HepG2 (cell line): Measurements from ENCODE around the gene FUT1. TPM values are rescaled to one million over a fixed set of nuclear protein-coding genes. Genes with fewer than 3 reads are reported as not detected.

Experiments used
- EP300 ChIP-seq, 3 experiments: sonication (generic) in 1 of 3; formaldehyde crosslinking in 1 of 3; IDR thresholded peaks; 2 replicates each; pipeline versions ENCODE4 v1.5.1 to v1.6.1; 2011 to 2020; ENCODE audit warnings: low read depth in 2 of 3, low read length in 2 of 3, borderline replicate concordance in 1 of 3, improper control_type of control experiment in 1 of 3, mild to moderate bottlenecking in 1 of 3, missing genetic modification reagents in 1 of 3, moderate library complexity in 1 of 3
- ERF ChIP-seq: IDR thresholded peaks from 2 replicates; pipeline ENCODE4 v1.6.1; 2018; ENCODE audit warnings: missing biosample characterization, missing genetic modification reagents
- FOSL1 ChIP-seq: sonication (generic); formaldehyde crosslinking; IDR thresholded peaks from 2 replicates; pipeline ENCODE4 v1.9.0; 2021; ENCODE audit warnings: missing genetic modification reagents, borderline replicate concordance
- ISL2 ChIP-seq: sonication (generic); formaldehyde crosslinking; IDR thresholded peaks from 2 replicates; pipeline ENCODE4 v1.5.0; 2020; ENCODE audit warnings: missing genetic modification reagents
- MED1 ChIP-seq: sonication (generic); formaldehyde crosslinking; IDR thresholded peaks from 2 replicates; pipeline ENCODE4 v1.4.0; 2020; ENCODE audit warnings: missing genetic modification reagents
- NR2C2 ChIP-seq: sonication (generic); formaldehyde crosslinking; IDR thresholded peaks from 2 replicates; pipeline ENCODE4 v1.4.0; 2020; ENCODE audit warnings: missing genetic modification reagents, mild to moderate bottlenecking, moderate library complexity, borderline replicate concordance
- NR2F6 ChIP-seq, 2 experiments: IDR thresholded peaks; 2 replicates each; pipeline ENCODE4 v1.6.1; 2016; ENCODE audit warnings: antibody characterized with exemption in 1 of 2, mild to moderate bottlenecking in 1 of 2
- RARA ChIP-seq: IDR thresholded peaks from 2 replicates; pipeline ENCODE4 v1.6.1; 2016; ENCODE audit warnings: missing genetic modification reagents, missing compliant biosample characterization
- RXRA ChIP-seq: sonication (generic); formaldehyde crosslinking; IDR thresholded peaks from 2 replicates; pipeline ENCODE4 v1.5.1; 2020; ENCODE audit warnings: missing genetic modification reagents
- SALL1 ChIP-seq: sonication (generic); formaldehyde crosslinking; IDR thresholded peaks from 2 replicates; pipeline ENCODE4 v1.8.0; 2022; ENCODE audit warnings: mild to moderate bottlenecking, missing genetic modification reagents
- SP140L ChIP-seq: sonication (generic); formaldehyde crosslinking; IDR thresholded peaks from 2 replicates; pipeline ENCODE4 v1.4.0; 2020; ENCODE audit warnings: missing genetic modification reagents, borderline replicate concordance
- TAF1 ChIP-seq: sonication (generic); formaldehyde crosslinking; IDR thresholded peaks from 2 replicates; pipeline ENCODE4 v1.4.0; 2020; ENCODE audit warnings: missing genetic modification reagents
- TBX2 ChIP-seq: sonication (generic); formaldehyde crosslinking; IDR thresholded peaks from 2 replicates; pipeline ENCODE4 v1.5.0; 2020; ENCODE audit warnings: missing genetic modification reagents, mild to moderate bottlenecking, borderline replicate concordance
- TCF7 ChIP-seq: sonication (generic); IDR thresholded peaks from 2 replicates; pipeline ENCODE4 v1.6.1; 2016; ENCODE audit warnings: antibody characterized with exemption, low read depth
- U2AF1 ChIP-seq: fragments of 200-400 bp; formaldehyde crosslinking; optimal IDR thresholded peaks from 2 replicates; pipeline ENCODE3; 2017; ENCODE audit warnings: mild to moderate bottlenecking, low read depth, low read length
- ZFX ChIP-seq: sonication (generic); formaldehyde crosslinking; IDR thresholded peaks from 2 replicates; pipeline ENCODE4 v1.4.0; 2020; ENCODE audit warnings: mild to moderate bottlenecking, low read depth, missing genetic modification reagents, moderate library complexity
- ZFY ChIP-seq: sonication (generic); formaldehyde crosslinking; IDR thresholded peaks from 2 replicates; pipeline ENCODE4 v1.4.0; 2020; ENCODE audit warnings: missing genetic modification reagents
- ZNF180 ChIP-seq: sonication (generic); formaldehyde crosslinking; IDR thresholded peaks from 2 replicates; pipeline ENCODE4 v1.4.0; 2020; ENCODE audit warnings: low read depth, missing genetic modification reagents, borderline replicate concordance
- ZNF264 ChIP-seq: sonication (generic); formaldehyde crosslinking; IDR thresholded peaks from 2 replicates; pipeline ENCODE4 v1.4.0; 2020; ENCODE audit warnings: missing genetic modification reagents
- ZNF326 ChIP-seq: sonication (generic); formaldehyde crosslinking; IDR thresholded peaks from 2 replicates; pipeline ENCODE4 v1.4.0; 2020; ENCODE audit warnings: missing genetic modification reagents, borderline replicate concordance
- ZNF331 ChIP-seq: sonication (generic); formaldehyde crosslinking; IDR thresholded peaks from 2 replicates; pipeline ENCODE4 v1.4.0; 2020; ENCODE audit warnings: missing genetic modification reagents
- ZNF335 ChIP-seq: sonication (generic); formaldehyde crosslinking; IDR thresholded peaks from 2 replicates; pipeline ENCODE4 v1.4.0; 2020; ENCODE audit warnings: missing genetic modification reagents
- ZNF460 ChIP-seq: sonication (generic); formaldehyde crosslinking; IDR thresholded peaks from 2 replicates; pipeline ENCODE4 v1.5.1; 2020; ENCODE audit warnings: missing genetic modification reagents, mild to moderate bottlenecking, borderline replicate concordance
- ZNF614 ChIP-seq: IDR thresholded peaks from 2 replicates; pipeline ENCODE4 v1.6.1; 2018; ENCODE audit warnings: missing biosample characterization, missing genetic modification reagents, inconsistent platforms, borderline replicate concordance
- ZNF749 ChIP-seq: sonication (generic); formaldehyde crosslinking; IDR thresholded peaks from 2 replicates; pipeline ENCODE4 v1.8.0; 2022; ENCODE audit warnings: mild to moderate bottlenecking, missing genetic modification reagents, moderate library complexity, borderline replicate concordance
- ZSCAN31 ChIP-seq: sonication (generic); formaldehyde crosslinking; IDR thresholded peaks from 2 replicates; pipeline ENCODE4 v1.5.0; 2020; ENCODE audit warnings: low read depth, mild to moderate bottlenecking, missing genetic modification reagents
- polyA plus RNA-seq, 8 experiments: library from polyadenylated mRNA; depleted of rRNA in 3 of 8; stranded (reverse) in 7 of 8; unstranded in 1 of 8; fragments of >200 nt; fragmentation: Illumina TruSeq in 4 of 8; extraction: Trizol in 4 of 8; gene quantifications; 2 replicates each; pipeline versions ENCODE4 v1.2.1 to v1.2.3, GENCODE V29; 2011 to 2016; ENCODE audit warnings: low read depth in 4 of 8, missing spikeins in 1 of 8, mixed read lengths in 1 of 8; ENCODE audit not compliant: insufficient read depth in 1 of 8
- total RNA-seq, 5 experiments: library from RNA; depleted of rRNA; stranded (reverse); fragments of >200 nt; fragmentation: Illumina TruSeq; extraction: Trizol; gene quantifications; 2 replicates each; pipeline ENCODE4 v1.2.3, GENCODE V29; 2016; ENCODE audit warnings: low read depth in 1 of 5
- TF ChIP-seq, protein P1 (sequence below): IDR thresholded peaks from 2 replicates; pipeline ENCODE4 v1.6.1; 2016; ENCODE audit warnings: missing genetic modification reagents, missing compliant biosample characterization
- TF ChIP-seq, protein P2 (sequence below), 2 experiments: sonication (generic) in 1 of 2; formaldehyde crosslinking in 1 of 2; IDR thresholded peaks; 2 replicates each; pipeline versions ENCODE4 v1.4.0 to v1.6.1; 2018 to 2020; ENCODE audit warnings: missing genetic modification reagents in 2 of 2, borderline replicate concordance in 1 of 2, low read depth in 1 of 2, mild to moderate bottlenecking in 1 of 2, missing biosample characterization in 1 of 2

FUT1 gene
- total and polyA plus RNA-seq, 2 of the 13 experiments (the other 11 are each of a cell fraction or from before 2014, with no cell fraction given): 0.07 to 1.1 TPM

DNA sequence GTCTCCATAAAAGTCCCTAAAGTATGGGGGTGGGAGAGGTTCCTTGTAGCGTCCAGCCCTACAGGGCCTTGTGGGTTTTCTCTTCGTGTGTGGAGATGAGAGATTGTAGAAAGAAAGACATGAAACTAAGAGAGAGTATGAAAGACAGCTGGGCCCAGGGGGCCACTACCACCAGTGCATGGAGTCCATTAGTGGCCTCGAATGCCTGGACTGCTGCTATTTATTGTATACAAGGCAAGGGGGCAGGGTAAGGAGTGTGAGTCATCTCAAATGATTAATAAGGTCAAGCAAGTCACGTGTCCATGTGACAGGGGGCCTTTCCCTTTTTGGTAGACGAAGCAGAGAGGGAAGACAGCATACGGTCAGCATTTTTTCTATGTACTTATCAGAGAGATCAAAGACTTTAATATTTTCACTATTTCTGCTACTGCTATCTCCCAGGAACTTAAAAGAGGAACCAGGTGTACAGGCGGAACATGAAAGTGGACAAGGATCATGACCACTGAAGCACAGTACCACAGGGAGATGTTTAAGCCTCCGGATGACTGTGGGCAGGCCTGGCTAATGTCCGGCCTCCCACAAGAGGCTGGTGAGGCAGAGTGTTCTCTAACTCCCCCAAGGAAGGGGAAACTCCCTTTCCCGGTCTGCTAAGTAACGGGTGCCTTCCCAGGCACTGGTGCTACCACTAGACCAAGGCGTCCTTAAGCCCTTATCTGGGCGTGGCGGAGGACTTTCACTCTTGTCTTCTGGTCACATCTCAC, 28.4 kb upstream of the FUT1 start (continued):
- TF ChIP-seq ZSCAN31 (no peak), FOSL1 (peak; percentile 65; the same call in 1 of the 2 replicates), ZNF180 (CRISPR knock-in tag) (no peak), SP140L (CRISPR knock-in tag) (no peak), TBX2 (CRISPR knock-in tag) (peak; percentile 32; the same call in 1 of the 2 replicates), ZNF749 (CRISPR knock-in tag) (no peak), MED1 (CRISPR knock-in tag) (peak; percentile 63), TCF7 (peak; percentile 72), ZNF614 (CRISPR knock-in tag) (peak; percentile 39; the same call in 1 of the 2 replicates), RARA (CRISPR knock-in tag) (peak; percentile 46; the same call in 1 of the 2 replicates), ZNF331 (CRISPR knock-in tag) (0 out of 2 replicates have a peak, but pooled peaks have one; percentile 18), ZFY (CRISPR knock-in tag) (0 out of 2 replicates have a peak, but pooled peaks have one; percentile 24), NR2F6 (IDR thresholded peaks at IDR 0.05) (peak; percentile 50; the same call in 1 of the 2 replicates), NR2F6 (CRISPR knock-in tag; IDR thresholded peaks at IDR 0.05) (peak; percentile 53), ZNF460 (CRISPR knock-in tag) (no peak), ERF (CRISPR knock-in tag) (peak; percentile 19; the same call in 1 of the 2 replicates), NR2C2 (CRISPR knock-in tag) (0 out of 2 replicates have a peak, but pooled peaks have one; percentile 28), RXRA (CRISPR knock-in tag) (no peak), TAF1 (peak; percentile 19; the same call in 1 of the 2 replicates), ZFX (peak; percentile 43; the same call in 1 of the 2 replicates), EP300 (IDR thresholded peaks at IDR 0.05; ENCODE audit: low read depth in 2 of 2, low read length in 2 of 2) (peak in 1 of 2 experiments; percentile 15; a peak in 1 of 4 replicates), EP300 (CRISPR knock-in tag; IDR thresholded peaks at IDR 0.05; ENCODE audit: borderline replicate concordance) (peak; percentile 32; the same call in 1 of the 2 replicates), ZNF326 (no peak), SALL1 (CRISPR knock-in tag) (0 out of 2 replicates have a peak, but pooled peaks have one; percentile 30), ZNF264 (CRISPR knock-in tag) (peak; percentile 88), ZNF335 (CRISPR knock-in tag) (0 out of 2 replicates have a peak, but pooled peaks have one; percentile 34), ISL2 (CRISPR knock-in tag) (0 out of 2 replicates have a peak, but pooled peaks have one; percentile 39), U2AF1 (no peak)
- TF ChIP-seq, protein P1, sequence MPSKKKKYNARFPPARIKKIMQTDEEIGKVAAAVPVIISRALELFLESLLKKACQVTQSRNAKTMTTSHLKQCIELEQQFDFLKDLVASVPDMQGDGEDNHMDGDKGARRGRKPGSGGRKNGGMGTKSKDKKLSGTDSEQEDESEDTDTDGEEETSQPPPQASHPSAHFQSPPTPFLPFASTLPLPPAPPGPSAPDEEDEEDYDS (CRISPR knock-in tag): peak; percentile 68
- TF ChIP-seq, protein P2, sequence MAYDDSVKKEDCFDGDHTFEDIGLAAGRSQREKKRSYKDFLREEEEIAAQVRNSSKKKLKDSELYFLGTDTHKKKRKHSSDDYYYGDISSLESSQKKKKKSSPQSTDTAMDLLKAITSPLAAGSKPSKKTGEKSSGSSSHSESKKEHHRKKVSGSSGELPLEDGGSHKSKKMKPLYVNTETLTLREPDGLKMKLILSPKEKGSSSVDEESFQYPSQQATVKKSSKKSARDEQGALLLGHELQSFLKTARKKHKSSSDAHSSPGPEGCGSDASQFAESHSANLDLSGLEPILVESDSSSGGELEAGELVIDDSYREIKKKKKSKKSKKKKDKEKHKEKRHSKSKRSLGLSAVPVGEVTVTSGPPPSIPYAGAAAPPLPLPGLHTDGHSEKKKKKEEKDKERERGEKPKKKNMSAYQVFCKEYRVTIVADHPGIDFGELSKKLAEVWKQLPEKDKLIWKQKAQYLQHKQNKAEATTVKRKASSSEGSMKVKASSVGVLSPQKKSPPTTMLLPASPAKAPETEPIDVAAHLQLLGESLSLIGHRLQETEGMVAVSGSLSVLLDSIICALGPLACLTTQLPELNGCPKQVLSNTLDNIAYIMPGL (CRISPR knock-in tag; IDR thresholded peaks at IDR 0.05; ENCODE audit: borderline replicate concordance in 1 of 2, low read depth in 1 of 2): peak in 1 of 2 experiments; percentile 45; a peak in 1 of 4 replicates
